Spleen (tissue), 7 donors: ENCODE measurements around the gene ARHGEF2.

Source experiments
- POLR2A ChIP-seq, 3 donors: fragments of 450-650 bp; IDR thresholded peaks; one replicate each; pipeline ENCODE4 v1.5.1; 2017; ENCODE audit warnings: antibody characterized with exemption in 3 of 3, mild to moderate bottlenecking in 1 of 3
- POLR2AphosphoS5 ChIP-seq, 3 donors: sonication (generic); formaldehyde crosslinking; IDR thresholded peaks; one replicate each; pipeline ENCODE4 v1.5.1; 2017; ENCODE audit warnings: antibody characterized with exemption in 3 of 3
- TF ChIP-seq, protein P1 (sequence below), 11 experiments: fragments of 200-600 bp in 7 of 11; fragments of 450-650 bp in 4 of 11; sonication (generic) in 4 of 11; IDR thresholded peaks in 8 of 11; conservative IDR thresholded peaks in 3 of 11; 1 replicate in 7 of 11; 2 replicates in 4 of 11; pipeline versions ENCODE4 v1.4.0 to v1.8.0; 2016 to 2021; ENCODE audit warnings: antibody characterized with exemption in 11 of 11, inconsistent platforms in 4 of 11, mild to moderate bottlenecking in 1 of 11
- donor health status: DM: no; HTN: no; CAD: no; lungs with moderate emphysema.
- donor health status: DM: no; HTN: no; CAD: no.
- donor health status: DM: no; HTN: no; CAD: no.

DNA sequence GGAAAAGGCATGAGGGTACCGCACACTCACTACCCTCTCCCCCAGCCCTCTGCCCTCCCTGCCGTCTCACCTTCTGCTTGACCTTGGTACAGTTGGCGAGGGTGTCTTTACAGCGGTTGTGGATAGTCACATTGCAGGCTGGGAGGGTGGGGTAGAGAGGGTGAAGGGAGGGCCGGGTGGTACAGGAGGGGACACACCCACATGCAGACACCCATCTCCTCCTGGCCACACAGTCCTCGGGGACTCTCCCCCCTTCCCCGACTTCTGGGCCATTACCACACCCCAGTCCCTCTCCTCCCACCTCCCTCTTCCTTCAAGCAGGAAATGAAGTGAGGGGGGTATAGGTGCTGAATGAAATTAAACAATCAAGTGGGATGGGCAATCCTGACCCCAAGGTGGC, 11.6 kb downstream of the ARHGEF2 start:
- TF ChIP-seq, protein P1, sequence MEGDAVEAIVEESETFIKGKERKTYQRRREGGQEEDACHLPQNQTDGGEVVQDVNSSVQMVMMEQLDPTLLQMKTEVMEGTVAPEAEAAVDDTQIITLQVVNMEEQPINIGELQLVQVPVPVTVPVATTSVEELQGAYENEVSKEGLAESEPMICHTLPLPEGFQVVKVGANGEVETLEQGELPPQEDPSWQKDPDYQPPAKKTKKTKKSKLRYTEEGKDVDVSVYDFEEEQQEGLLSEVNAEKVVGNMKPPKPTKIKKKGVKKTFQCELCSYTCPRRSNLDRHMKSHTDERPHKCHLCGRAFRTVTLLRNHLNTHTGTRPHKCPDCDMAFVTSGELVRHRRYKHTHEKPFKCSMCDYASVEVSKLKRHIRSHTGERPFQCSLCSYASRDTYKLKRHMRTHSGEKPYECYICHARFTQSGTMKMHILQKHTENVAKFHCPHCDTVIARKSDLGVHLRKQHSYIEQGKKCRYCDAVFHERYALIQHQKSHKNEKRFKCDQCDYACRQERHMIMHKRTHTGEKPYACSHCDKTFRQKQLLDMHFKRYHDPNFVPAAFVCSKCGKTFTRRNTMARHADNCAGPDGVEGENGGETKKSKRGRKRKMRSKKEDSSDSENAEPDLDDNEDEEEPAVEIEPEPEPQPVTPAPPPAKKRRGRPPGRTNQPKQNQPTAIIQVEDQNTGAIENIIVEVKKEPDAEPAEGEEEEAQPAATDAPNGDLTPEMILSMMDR (IDR thresholded peaks at IDR 0.05 in 8 of 11, conservative IDR thresholded peaks at IDR 0.05 in 3 of 11) = no peak
- TF ChIP-seq POLR2AphosphoS5 (IDR thresholded peaks at IDR 0.05) (no peak), POLR2A (IDR thresholded peaks at IDR 0.05) (no peak)
